ENCODE data around the gene LBH. TPM values are rescaled to one million over a fixed set of nuclear protein-coding genes. Genes with fewer than 3 reads are reported as not detected.

LBH gene
- total RNA-seq, 1 experiment from 2014 or later: 1.2 TPM

DNA sequence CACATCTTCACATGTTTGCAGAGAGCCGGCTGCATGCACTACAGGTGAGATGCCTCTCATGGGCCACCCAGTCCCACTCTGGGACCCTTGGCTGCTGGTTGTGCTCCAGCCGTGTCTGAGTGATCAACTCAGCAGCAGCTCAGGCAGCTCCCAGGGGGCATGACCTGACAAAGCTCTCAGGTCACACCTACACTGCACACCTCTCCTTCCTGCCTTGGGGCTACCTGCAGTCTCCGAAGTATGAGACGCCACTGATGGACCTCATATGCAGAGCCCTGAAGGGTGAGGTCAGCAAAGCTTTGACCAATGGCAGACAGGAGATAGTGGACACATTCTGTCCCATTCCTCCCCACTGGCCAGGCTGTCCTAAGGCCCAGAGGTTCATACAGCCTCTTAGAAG is 51.4 kb downstream of the LBH start (continued):
- no peak for TF ChIP-seq ELF1 (IDR thresholded peaks at IDR 0.05; ENCODE audit: borderline replicate concordance, low read depth)
- no peak for TF ChIP-seq YY1 (IDR thresholded peaks at IDR 0.05; ENCODE audit: extremely low read depth, insufficient replicate concordance, low read depth, low read length)
- no peak for TF ChIP-seq POLR2AphosphoS5 (IDR thresholded peaks at IDR 0.05; ENCODE audit: low read depth, low read length)
- TF ChIP-seq SIN3A (IDR thresholded peaks at IDR 0.05; ENCODE audit: low read depth): no peak
- TF ChIP-seq EGR1 (IDR thresholded peaks at IDR 0.05; ENCODE audit: low read depth): no peak
- TF ChIP-seq, protein P1, sequence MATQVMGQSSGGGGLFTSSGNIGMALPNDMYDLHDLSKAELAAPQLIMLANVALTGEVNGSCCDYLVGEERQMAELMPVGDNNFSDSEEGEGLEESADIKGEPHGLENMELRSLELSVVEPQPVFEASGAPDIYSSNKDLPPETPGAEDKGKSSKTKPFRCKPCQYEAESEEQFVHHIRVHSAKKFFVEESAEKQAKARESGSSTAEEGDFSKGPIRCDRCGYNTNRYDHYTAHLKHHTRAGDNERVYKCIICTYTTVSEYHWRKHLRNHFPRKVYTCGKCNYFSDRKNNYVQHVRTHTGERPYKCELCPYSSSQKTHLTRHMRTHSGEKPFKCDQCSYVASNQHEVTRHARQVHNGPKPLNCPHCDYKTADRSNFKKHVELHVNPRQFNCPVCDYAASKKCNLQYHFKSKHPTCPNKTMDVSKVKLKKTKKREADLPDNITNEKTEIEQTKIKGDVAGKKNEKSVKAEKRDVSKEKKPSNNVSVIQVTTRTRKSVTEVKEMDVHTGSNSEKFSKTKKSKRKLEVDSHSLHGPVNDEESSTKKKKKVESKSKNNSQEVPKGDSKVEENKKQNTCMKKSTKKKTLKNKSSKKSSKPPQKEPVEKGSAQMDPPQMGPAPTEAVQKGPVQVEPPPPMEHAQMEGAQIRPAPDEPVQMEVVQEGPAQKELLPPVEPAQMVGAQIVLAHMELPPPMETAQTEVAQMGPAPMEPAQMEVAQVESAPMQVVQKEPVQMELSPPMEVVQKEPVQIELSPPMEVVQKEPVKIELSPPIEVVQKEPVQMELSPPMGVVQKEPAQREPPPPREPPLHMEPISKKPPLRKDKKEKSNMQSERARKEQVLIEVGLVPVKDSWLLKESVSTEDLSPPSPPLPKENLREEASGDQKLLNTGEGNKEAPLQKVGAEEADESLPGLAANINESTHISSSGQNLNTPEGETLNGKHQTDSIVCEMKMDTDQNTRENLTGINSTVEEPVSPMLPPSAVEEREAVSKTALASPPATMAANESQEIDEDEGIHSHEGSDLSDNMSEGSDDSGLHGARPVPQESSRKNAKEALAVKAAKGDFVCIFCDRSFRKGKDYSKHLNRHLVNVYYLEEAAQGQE (IDR thresholded peaks at IDR 0.05; ENCODE audit: low read depth): no peak

DNA sequence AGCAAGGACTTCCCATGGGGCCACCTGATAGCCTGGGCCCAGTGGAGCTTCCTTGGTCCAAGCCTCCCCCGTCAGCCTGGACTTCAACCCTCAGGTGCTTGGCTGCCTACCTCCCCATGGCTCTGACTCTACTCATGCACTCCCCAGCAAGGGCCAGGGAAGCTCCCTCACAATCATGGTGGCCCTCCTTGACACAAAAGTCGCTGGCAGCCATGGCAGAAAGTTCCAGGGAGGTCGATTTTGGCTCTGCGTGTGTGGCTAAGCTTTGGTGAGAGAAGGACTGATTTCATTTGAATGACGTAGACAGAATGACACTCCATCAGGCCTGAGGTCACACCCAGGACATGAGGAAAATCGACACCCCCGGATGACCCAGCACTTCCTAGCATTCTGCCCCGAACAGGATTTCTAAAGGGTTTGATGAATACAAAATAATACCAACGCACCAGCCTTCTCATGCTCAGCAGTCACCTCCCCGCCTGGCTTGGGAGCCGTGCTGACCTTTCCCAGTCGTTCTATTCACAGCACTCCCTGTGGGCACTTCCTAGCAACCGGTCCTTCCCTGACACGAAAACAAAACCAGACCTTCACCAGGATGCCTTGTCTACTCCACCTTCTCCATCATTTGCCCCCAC is 52.7 kb downstream of the LBH start:
- ChIA-PET POLR2A (no interaction called here), CTCF (no interaction called here), RAD21 (ENCODE audit: low non-redundant PET in 1 of 2, low total read pairs in 2 of 2, uncharacterized antibody in 2 of 2, unreplicated experiment in 2 of 2) (no interaction called here)
- Histone ChIP-seq H3K4me3 (replicated peaks in 1 of 2; ENCODE audit: low read depth in 1 of 2, low read length in 2 of 2) (no peak overlapping the region), H3K4me2 (ENCODE audit: low read length) (no peak overlapping the region), H3K4me1 (ENCODE audit: control insufficient read depth in 1 of 2, insufficient read depth in 2 of 2, low read length in 2 of 2) (no peaks in the 10 kb centered on the region), H3K9ac (ENCODE audit: low read length) (no peak overlapping the region), H3K9me3 (ENCODE audit: control insufficient read depth in 1 of 2, insufficient read depth in 1 of 2, low read depth in 1 of 2, low read length in 2 of 2) (no peaks in the 10 kb centered on the region), H4K20me1 (ENCODE audit: insufficient read depth) (no peaks in the 10 kb centered on the region), H3K36me3 (ENCODE audit: control insufficient read depth in 1 of 2, insufficient read depth in 2 of 2, low read length in 2 of 2) (no peaks in the 10 kb centered on the region), H3K9me2 (ENCODE audit: insufficient read depth) (no peaks in the 10 kb centered on the region), H3K27ac (ENCODE audit: low read depth, low read length) (no peak overlapping the region), H2AFZ (ENCODE audit: low read depth, low read length, poor library complexity, severe bottlenecking) (no peak overlapping the region), H3K79me2 (ENCODE audit: insufficient read depth, low read length) (no peaks in the 10 kb centered on the region), H3K27me3 (ENCODE audit: insufficient read depth, low read length) (no peaks in the 10 kb centered on the region; the same call in 1 of the 2 replicates)
- intact Hi-C loops (cut with micrococcal nuclease): no loop called here
- DNase-seq (ENCODE audit: low read depth, low spot score) (no peak), ATAC-seq (no peak)
- BruUV-seq (replicated peaks): no TSS peak
- TF ChIP-seq ZNF274 (IDR thresholded peaks at IDR 0.05; ENCODE audit: low read depth, low read length) (no peak), TCF7L2 (IDR thresholded peaks at IDR 0.05; ENCODE audit: borderline replicate concordance, extremely low read depth, insufficient read depth, insufficient read length) (no peak), CBX3 (IDR thresholded peaks at IDR 0.05; ENCODE audit: low read depth) (no peak), SRF (IDR thresholded peaks at IDR 0.05; ENCODE audit: low read depth) (no peak), EZH2phosphoT487 (IDR thresholded peaks at IDR 0.05; ENCODE audit: borderline replicate concordance) (no peak), EGR1 (IDR thresholded peaks at IDR 0.05; ENCODE audit: low read depth) (no peak), JUND (IDR thresholded peaks at IDR 0.05) (no peak), FOSL1 (IDR thresholded peaks at IDR 0.05; ENCODE audit: low read depth) (no peak), ZFX (IDR thresholded peaks at IDR 0.05) (no peak), SP1 (IDR thresholded peaks at IDR 0.05; ENCODE audit: low read depth) (no peak), POLR2AphosphoS5 (IDR thresholded peaks at IDR 0.05; ENCODE audit: low read depth, low read length) (no peak), SIN3A (IDR thresholded peaks at IDR 0.05; ENCODE audit: low read depth) (no peak)
- TF ChIP-seq, protein P2, sequence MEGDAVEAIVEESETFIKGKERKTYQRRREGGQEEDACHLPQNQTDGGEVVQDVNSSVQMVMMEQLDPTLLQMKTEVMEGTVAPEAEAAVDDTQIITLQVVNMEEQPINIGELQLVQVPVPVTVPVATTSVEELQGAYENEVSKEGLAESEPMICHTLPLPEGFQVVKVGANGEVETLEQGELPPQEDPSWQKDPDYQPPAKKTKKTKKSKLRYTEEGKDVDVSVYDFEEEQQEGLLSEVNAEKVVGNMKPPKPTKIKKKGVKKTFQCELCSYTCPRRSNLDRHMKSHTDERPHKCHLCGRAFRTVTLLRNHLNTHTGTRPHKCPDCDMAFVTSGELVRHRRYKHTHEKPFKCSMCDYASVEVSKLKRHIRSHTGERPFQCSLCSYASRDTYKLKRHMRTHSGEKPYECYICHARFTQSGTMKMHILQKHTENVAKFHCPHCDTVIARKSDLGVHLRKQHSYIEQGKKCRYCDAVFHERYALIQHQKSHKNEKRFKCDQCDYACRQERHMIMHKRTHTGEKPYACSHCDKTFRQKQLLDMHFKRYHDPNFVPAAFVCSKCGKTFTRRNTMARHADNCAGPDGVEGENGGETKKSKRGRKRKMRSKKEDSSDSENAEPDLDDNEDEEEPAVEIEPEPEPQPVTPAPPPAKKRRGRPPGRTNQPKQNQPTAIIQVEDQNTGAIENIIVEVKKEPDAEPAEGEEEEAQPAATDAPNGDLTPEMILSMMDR (IDR thresholded peaks at IDR 0.05 in 2 of 3, conservative IDR thresholded peaks at IDR 0.05 in 1 of 3; ENCODE audit: borderline replicate concordance in 1 of 3, insufficient read depth in 1 of 3, low read depth in 2 of 3, low read length in 2 of 3): no peak
- TF ChIP-seq, protein P3, sequence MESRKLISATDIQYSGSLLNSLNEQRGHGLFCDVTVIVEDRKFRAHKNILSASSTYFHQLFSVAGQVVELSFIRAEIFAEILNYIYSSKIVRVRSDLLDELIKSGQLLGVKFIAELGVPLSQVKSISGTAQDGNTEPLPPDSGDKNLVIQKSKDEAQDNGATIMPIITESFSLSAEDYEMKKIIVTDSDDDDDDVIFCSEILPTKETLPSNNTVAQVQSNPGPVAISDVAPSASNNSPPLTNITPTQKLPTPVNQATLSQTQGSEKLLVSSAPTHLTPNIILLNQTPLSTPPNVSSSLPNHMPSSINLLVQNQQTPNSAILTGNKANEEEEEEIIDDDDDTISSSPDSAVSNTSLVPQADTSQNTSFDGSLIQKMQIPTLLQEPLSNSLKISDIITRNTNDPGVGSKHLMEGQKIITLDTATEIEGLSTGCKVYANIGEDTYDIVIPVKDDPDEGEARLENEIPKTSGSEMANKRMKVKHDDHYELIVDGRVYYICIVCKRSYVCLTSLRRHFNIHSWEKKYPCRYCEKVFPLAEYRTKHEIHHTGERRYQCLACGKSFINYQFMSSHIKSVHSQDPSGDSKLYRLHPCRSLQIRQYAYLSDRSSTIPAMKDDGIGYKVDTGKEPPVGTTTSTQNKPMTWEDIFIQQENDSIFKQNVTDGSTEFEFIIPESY (IDR thresholded peaks at IDR 0.05; ENCODE audit: extremely low read depth, insufficient replicate concordance, low read length): no peak
